HG02840 (cell line): ENCODE measurements around the gene VIPR2.
"Not testable (repeated sequence)": the region's sequence is repeated elsewhere in the genome, so short reads cannot be mapped to it uniquely, and the experiment has no call there.

Experiments used
- ATAC-seq: cut with Tn5 transposase; IDR thresholded peaks from one replicate; pipeline ENCODE4 v1.9.1; 2021; ENCODE audit warnings: mild to moderate bottlenecking, moderate library complexity, moderate number of reproducible peaks; ENCODE audit not compliant: unreplicated experiment, low FRiP score

VIPR2 gene

GRCh38 chr7:159014297-159015062, 130.2 kb downstream of the VIPR2 start:
- ATAC-seq: no peak

- ATAC-seq: no peak
Measured at GRCh38 chr7:159013825-159014289, 130.8 kb downstream of the VIPR2 start.

- no peak for ATAC-seq
Measured at GRCh38 chr7:159013181-159013690, 131.4 kb downstream of the VIPR2 start.

- ATAC-seq: no peak
Measured at GRCh38 chr7:159012353-159013069, 132.2 kb downstream of the VIPR2 start.

GRCh38 chr7:159011722-159012022, 133.0 kb downstream of the VIPR2 start:
- ATAC-seq: no peak

GRCh38 chr7:159010937-159011721, 133.5 kb downstream of the VIPR2 start:
- no peak for ATAC-seq

- ATAC-seq: no peak
Measured at GRCh38 chr7:159010411-159010810, 134.3 kb downstream of the VIPR2 start.

GRCh38 chr7:159009951-159010350, 134.7 kb downstream of the VIPR2 start:
- ATAC-seq: no peak

GRCh38 chr7:159008417-159008816, 136.2 kb downstream of the VIPR2 start:
- ATAC-seq: no peak

GRCh38 chr7:159007996-159008389, 136.7 kb downstream of the VIPR2 start:
- no peak for ATAC-seq

GRCh38 chr7:159007364-159007995, 137.2 kb downstream of the VIPR2 start:
- ATAC-seq: no peak

GRCh38 chr7:159006610-159007130, 138.0 kb downstream of the VIPR2 start:
- ATAC-seq: no peak

GRCh38 chr7:159006022-159006609, 138.6 kb downstream of the VIPR2 start:
- ATAC-seq: not testable (repeated sequence)

- no peak for ATAC-seq
Measured at GRCh38 chr7:159005618-159006017, 139.0 kb downstream of the VIPR2 start.

- no peak for ATAC-seq
Measured at GRCh38 chr7:159004411-159004810, 140.3 kb downstream of the VIPR2 start.

- ATAC-seq: no peak
Measured at GRCh38 chr7:159001811-159002210, 142.9 kb downstream of the VIPR2 start.

- ATAC-seq: no peak
Measured at GRCh38 chr7:159000859-159001435, 143.7 kb downstream of the VIPR2 start.

GRCh38 chr7:159000070-159000469, 144.6 kb downstream of the VIPR2 start:
- ATAC-seq: no peak

- ATAC-seq: no peak
Measured at GRCh38 chr7:158999496-158999895, 145.2 kb downstream of the VIPR2 start.

GRCh38 chr7:158998261-158998660, 146.4 kb downstream of the VIPR2 start:
- not testable (repeated sequence) for ATAC-seq
